Fibroblast of the aortic adventitia (primary cell): ENCODE data around the gene LRRC8A. TPM values are rescaled to one million over a fixed set of nuclear protein-coding genes. Genes with fewer than 3 reads are reported as not detected.
"Not testable (repeated sequence)": the region's sequence is repeated elsewhere in the genome, so short reads cannot be mapped to it uniquely, and the experiment has no call there.

ENCODE experiments used
- DNase-seq: peaks from one replicate; pipeline ENCODE4 v3.0.0-alpha.2; 2010; ENCODE audit warnings: low read depth
- H3K4me3 ChIP-seq: 2 replicates; pipeline ENCODE4 v1.5.1; 2011; ENCODE audit warnings: low read depth, mild to moderate bottlenecking, control low read depth, low read length, moderate library complexity
- total RNA-seq: library from RNA; depleted of rRNA; stranded (reverse); fragments of >200 nt; gene quantifications from 2 replicates; pipeline ENCODE4 v1.2.3, GENCODE V29; 2012; ENCODE audit warnings: low replicate concordance
- TF ChIP-seq, protein P1 (sequence below): IDR thresholded peaks from 2 replicates; pipeline ENCODE4 v1.5.1; 2011; ENCODE audit warnings: mild to moderate bottlenecking, low read length, control low read depth, inconsistent platforms; ENCODE audit not compliant: insufficient read depth

Gene LRRC8A
- total RNA-seq, 1 donor, result 50.6 TPM

GRCh38 chr9:128841694-128842492 is 40.0 kb upstream of the LRRC8A start:
- no peak for DNase-seq
- no peak overlapping the region for H3K4me3 ChIP-seq
- TF ChIP-seq, protein P1, sequence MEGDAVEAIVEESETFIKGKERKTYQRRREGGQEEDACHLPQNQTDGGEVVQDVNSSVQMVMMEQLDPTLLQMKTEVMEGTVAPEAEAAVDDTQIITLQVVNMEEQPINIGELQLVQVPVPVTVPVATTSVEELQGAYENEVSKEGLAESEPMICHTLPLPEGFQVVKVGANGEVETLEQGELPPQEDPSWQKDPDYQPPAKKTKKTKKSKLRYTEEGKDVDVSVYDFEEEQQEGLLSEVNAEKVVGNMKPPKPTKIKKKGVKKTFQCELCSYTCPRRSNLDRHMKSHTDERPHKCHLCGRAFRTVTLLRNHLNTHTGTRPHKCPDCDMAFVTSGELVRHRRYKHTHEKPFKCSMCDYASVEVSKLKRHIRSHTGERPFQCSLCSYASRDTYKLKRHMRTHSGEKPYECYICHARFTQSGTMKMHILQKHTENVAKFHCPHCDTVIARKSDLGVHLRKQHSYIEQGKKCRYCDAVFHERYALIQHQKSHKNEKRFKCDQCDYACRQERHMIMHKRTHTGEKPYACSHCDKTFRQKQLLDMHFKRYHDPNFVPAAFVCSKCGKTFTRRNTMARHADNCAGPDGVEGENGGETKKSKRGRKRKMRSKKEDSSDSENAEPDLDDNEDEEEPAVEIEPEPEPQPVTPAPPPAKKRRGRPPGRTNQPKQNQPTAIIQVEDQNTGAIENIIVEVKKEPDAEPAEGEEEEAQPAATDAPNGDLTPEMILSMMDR, result no peak

DNA sequence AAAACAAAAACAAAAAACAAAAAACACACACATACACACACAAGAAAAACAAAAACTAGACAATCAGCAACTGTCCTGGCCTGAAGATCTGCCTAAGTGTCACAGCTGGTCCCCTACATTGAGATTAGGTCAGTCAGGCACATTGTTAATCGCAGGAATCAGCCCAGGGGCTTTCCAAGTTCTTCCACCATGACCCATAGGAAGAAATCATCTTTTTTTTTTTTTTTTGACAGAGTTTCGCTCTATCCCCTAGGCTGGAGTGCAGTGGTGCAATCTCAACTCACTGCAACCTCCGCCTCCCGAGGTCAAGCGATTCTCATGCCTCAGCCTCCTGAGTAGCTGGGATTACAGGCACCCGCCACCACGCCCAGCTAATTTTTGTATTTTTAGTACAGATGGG is 38.8 kb upstream of the LRRC8A start:
- H3K4me3 ChIP-seq, result not testable (repeated sequence)

GRCh38 chr9:128845186-128845931 is 36.6 kb upstream of the LRRC8A start:
- TF ChIP-seq, protein P1, result no peak
- no peak overlapping the region for H3K4me3 ChIP-seq
- DNase-seq, result no peak

More for the DNA sequence above, 38.8 kb upstream of the LRRC8A start:
- not testable (repeated sequence) for DNase-seq

DNA sequence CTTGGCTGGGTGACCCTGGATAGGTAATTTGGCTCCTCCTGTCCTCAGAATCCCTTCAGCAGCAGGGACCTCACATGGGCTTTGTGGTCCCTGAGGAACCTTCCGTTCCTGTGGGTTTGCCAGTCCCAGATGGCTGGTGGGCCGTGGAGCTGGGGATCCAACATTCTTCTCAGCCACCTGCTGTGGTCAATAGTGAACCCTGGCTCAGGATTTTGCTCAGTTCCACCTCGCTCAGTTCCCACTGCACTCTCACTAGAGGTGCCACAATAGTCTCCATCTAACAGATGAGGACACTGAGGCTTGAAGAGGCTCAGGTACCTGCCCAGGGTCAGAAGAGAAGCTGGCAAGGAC is 35.3 kb upstream of the LRRC8A start:
- TF ChIP-seq, protein P1, result no peak
- H3K4me3 ChIP-seq, result no peak overlapping the region

DNA sequence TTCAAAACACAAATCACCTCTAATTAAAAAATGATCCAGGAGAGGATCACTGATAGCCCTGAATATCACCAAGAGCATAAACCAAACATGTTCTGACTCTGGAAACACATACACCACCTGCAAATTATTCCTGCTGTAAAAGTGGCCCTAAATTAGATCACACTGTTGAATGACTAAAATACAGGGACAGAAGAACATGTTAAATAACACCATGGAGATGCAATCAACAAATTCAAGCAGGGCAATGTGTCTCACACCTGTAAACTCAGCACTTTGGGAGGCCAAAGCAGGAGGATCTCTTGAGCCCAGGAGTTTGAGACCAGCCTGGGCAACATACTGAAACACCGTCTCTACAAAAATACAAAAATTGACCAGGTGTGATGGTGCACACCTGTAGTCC is 34.1 kb upstream of the LRRC8A start:
- DNase-seq, result no peak
- no peak overlapping the region for H3K4me3 ChIP-seq
- TF ChIP-seq, protein P1, result no peak

More for the DNA sequence above, 35.3 kb upstream of the LRRC8A start:
- DNase-seq, result no peak

DNA sequence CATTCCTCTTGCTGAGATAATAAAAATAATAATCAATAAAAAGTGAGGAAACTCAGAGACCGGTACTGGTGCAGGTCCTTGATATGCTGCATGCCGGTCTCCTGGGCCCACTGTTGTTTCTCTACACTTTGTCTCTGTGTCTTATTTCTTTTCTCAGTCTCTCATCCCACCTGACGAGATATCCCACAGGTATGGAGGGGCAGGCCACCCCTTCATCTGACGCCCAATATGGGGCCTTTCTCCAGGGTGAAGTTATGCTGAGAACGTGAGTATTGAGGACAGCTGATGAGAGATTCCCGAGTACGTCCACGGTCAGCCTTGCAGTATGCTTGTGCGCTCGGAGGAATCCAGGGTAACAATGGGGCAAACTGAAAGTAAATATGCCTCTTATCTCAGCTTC is 30.9 kb upstream of the LRRC8A start:
- DNase-seq, H3K4me3 ChIP-seq: not testable (repeated sequence)

DNA sequence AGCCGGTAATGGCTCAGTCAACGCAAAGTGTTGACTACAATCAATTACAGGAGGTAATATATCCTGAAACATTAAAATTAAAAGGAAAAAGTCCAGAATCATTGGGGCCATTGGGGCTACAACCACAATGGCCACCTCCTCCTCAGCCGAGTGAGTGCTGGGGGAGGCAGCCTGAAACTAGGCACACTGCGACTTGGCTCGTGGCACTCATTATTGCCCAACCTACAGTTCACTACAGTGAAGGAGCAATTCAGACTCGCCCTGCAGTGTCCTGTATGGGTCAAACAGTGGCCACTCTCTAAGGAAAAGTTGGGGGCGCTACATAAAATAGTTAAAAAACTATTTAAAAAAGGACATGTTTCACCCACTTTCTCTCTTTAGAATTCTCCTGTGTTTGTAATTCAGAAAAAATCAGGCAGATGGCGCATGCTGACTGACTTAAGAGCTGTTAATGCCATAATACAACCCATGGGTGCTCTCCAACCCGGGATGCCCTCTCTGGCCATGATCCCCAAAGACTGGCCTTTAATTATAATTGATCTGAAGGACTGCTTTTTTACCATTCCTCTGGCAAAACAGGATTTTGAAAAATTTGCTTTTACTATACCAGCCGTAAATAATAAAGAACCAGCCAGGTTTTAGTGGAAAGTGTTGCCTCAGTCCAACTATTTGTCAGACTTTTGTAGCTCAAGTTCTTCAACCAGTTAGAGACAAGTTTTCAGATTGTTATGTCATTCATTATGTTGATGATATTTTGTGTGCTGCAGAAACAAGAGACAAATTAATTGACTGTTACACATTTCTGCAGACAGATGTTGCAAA is 29.9 kb upstream of the LRRC8A start:
- peak; percentile 63 for DNase-seq
- not testable (repeated sequence) for H3K4me3 ChIP-seq

DNA sequence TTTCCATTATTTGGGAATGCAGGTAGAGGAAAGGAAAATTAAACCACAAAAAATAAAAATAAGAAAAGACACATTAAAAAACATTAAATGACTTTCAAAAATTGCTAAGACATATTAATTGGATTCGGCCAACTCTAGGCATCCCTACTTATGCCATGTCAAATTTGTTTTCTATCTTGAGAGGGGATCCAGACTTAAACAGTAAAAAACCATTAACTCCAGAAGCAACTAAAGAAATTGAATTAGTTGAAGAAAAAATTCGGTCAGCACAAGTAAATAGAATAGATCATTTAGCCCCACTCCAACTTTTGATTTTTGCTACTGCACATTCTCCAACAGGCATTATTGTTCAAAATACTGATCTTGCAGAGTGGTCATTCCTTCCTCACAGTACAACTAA is 29.3 kb upstream of the LRRC8A start:
- DNase-seq, H3K4me3 ChIP-seq: not testable (repeated sequence)

More for the DNA sequence above, 29.9 kb upstream of the LRRC8A start:
- TF ChIP-seq, protein P1, result peak; percentile 42

DNA sequence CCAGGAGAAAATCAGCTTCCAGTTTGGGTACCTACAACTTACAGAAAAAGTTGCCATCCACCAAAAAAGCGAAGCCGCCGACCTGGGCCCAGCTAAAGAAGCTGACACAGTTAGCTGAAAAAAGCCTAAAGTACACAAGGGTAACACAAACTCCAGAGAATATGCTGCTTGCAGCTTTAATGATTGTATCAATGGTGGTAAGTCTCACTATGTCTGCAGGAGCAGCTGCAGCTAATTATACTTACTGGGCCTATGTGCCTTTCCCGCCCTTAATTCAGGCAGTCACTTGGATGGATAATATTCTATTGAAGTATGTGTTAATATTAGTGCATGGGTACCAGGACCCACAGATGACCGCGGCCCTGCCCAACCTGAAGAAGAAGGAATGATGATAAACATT is 27.5 kb upstream of the LRRC8A start:
- DNase-seq, H3K4me3 ChIP-seq: not testable (repeated sequence)

DNA sequence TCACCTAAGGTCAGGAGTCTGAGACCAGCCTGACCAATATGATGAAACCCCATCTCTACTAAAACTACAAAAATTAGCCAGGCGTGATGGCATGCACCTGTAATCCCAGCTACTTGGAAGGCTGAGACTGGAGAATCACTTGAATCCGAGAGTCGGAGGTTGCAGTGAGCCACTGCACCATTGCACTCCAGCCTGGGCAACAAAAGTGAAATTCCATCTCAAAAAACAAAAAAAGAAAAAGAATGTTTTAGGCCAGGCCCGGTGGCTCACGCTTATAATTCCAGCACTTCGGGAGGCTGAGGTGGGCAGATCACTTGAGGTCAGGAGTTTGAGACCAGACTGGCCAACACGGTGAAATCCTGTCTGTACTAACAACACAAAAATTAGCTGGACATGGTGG is 23.5 kb upstream of the LRRC8A start:
- not testable (repeated sequence) for H3K4me3 ChIP-seq, DNase-seq
